ENCODE data around the gene SULT1A1.

DNA sequence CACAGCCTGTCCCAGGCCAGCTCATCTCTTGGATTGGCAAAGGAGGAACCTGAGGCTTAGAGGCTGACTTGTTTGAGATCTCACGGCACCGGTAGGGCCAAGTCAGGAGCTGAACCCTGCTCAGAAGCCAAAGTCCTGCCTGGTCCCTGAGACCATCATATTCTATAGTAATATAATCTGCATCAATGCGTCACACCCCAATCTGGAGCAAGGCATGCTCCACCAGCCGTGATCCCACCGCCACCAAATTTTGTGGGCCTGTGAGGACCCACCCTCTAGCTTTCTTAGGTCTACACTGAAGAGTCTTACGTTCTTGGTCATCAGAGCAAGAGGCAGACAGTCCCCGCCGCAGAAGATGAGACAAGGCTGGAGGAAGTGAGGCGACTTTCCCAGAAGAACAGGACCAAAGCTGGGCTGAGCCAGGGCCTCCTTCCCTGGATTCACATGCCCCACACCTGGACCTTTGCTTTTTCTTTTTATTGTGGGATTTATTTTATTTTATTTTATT lies 2.7 kb downstream of the SULT1A1 start:
- TF ChIP-seq, protein P1, sequence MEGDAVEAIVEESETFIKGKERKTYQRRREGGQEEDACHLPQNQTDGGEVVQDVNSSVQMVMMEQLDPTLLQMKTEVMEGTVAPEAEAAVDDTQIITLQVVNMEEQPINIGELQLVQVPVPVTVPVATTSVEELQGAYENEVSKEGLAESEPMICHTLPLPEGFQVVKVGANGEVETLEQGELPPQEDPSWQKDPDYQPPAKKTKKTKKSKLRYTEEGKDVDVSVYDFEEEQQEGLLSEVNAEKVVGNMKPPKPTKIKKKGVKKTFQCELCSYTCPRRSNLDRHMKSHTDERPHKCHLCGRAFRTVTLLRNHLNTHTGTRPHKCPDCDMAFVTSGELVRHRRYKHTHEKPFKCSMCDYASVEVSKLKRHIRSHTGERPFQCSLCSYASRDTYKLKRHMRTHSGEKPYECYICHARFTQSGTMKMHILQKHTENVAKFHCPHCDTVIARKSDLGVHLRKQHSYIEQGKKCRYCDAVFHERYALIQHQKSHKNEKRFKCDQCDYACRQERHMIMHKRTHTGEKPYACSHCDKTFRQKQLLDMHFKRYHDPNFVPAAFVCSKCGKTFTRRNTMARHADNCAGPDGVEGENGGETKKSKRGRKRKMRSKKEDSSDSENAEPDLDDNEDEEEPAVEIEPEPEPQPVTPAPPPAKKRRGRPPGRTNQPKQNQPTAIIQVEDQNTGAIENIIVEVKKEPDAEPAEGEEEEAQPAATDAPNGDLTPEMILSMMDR (IDR thresholded peaks at IDR 0.05; ENCODE audit: poor library complexity): no peak
- TF ChIP-seq EZH2 (IDR thresholded peaks at IDR 0.05; ENCODE audit: borderline replicate concordance) (no peak), EZH2phosphoT487 (IDR thresholded peaks at IDR 0.05; ENCODE audit: low read depth, severe bottlenecking, unreplicated experiment) (no peak)

Data from hepatocyte (in vitro differentiated cells).